Measurements from ENCODE around the gene DOCK3. TPM values are rescaled to one million over a fixed set of nuclear protein-coding genes. Genes with fewer than 3 reads are reported as not detected.

The DOCK3 gene
- total and polyA plus RNA-seq, 2 donors (not counting 3 experiments of a cell fraction or from before 2014, with no cell fraction given): 0.08 to 0.13 TPM

DNA sequence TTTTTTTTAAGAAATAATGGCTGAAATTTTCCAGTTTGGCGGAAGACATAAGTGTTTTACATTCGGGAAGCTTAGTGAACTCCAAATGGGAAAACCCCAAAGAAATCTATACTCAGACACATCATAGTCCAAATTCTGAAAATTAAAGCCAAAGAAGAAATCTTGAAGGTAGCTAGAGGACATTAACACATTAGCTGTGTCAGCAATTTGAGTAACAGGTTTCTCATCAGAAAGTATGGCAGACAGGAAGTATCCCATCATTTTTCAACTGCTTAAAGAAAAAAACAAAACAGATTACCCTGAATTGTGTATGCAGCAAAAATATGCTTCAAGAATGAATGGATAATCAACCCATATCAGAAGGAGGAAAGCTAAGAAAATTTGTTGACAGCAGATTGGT, 261.7 kb downstream of the DOCK3 start:
- FAIRE-seq: no peak
- no peak for DNase-seq (ENCODE audit: low read depth, low spot score)
- Histone ChIP-seq H3K9me3 (replicated peaks; ENCODE audit: control insufficient read depth, insufficient read depth, low read length) (no peaks in the 10 kb centered on the region), H3K79me2 (ENCODE audit: control insufficient read depth, insufficient read depth, low read length) (no peaks in the 10 kb centered on the region), H3K4me3 (replicated peaks in 1 of 3; ENCODE audit: insufficient read depth in 1 of 3, low read depth in 1 of 3, low read length in 3 of 3) (no peak overlapping the region), H2AFZ (ENCODE audit: low read depth, low read length) (no peak overlapping the region), H3K4me1 (ENCODE audit: control insufficient read depth, extremely low read depth, insufficient read depth, low read length) (no peaks in the 10 kb centered on the region), H3K27me3 (ENCODE audit: control insufficient read depth in 2 of 2, insufficient read depth in 2 of 2, low read length in 2 of 2) (no peaks in the 10 kb centered on the region), H3K36me3 (ENCODE audit: control insufficient read depth in 2 of 2, extremely low read depth in 1 of 2, insufficient read depth in 2 of 2, low read length in 2 of 2) (no peaks in the 10 kb centered on the region), H3K4me2 (ENCODE audit: insufficient read depth, low read length) (no peak overlapping the region), H3K27ac (ENCODE audit: insufficient read depth, low read depth, low read length) (no peak overlapping the region), H4K20me1 (replicated peaks; ENCODE audit: control insufficient read depth, extremely low read depth, insufficient read depth, low read length) (no peaks in the 10 kb centered on the region), H3K9ac (replicated peaks; ENCODE audit: extremely low read depth, insufficient read depth, low read length) (no peak overlapping the region), H3K9me1 (replicated peaks; ENCODE audit: control insufficient read depth, extremely low read depth, insufficient read depth, low read length) (no peaks in the 10 kb centered on the region)
- no TSS peak for BruUV-seq (replicated peaks)
- TF ChIP-seq, protein P1, sequence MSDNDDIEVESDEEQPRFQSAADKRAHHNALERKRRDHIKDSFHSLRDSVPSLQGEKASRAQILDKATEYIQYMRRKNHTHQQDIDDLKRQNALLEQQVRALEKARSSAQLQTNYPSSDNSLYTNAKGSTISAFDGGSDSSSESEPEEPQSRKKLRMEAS (IDR thresholded peaks at IDR 0.05; ENCODE audit: insufficient read depth, insufficient read length): no peak
- no peak for TF ChIP-seq GATA2 (IDR thresholded peaks at IDR 0.05; ENCODE audit: insufficient read depth, insufficient read length, low read depth, low read length)
- TF ChIP-seq MYC (IDR thresholded peaks at IDR 0.05; ENCODE audit: low read depth, low read length): no peak
- intact Hi-C loops (cut with micrococcal nuclease): no loop called here
- dilution Hi-C loops (cut with MboI; ENCODE audit: extremely low pct_ligation_motif_present, low sequenced_read_pairs): no loop called here
- ChIA-PET CTCF (no interaction called here), POLR2A (no interaction called here)

GRCh38 chr3:50947419-50947818, 272.7 kb downstream of the DOCK3 start:
- H3K27ac ChIP-seq (ENCODE audit: insufficient read depth, low read depth, low read length): no peak overlapping the region
- FAIRE-seq (no peak), DNase-seq (ENCODE audit: low read depth, low spot score) (no peak)
- no peak overlapping the region for H3K9ac ChIP-seq (replicated peaks; ENCODE audit: extremely low read depth, insufficient read depth, low read length)
- no peak for TF ChIP-seq POLR2A (IDR thresholded peaks at IDR 0.05; ENCODE audit: low read depth, low read length)
- no peak for TF ChIP-seq GATA2 (IDR thresholded peaks at IDR 0.05; ENCODE audit: insufficient read depth, insufficient read length, low read depth, low read length)
- TF ChIP-seq MYC (IDR thresholded peaks at IDR 0.05; ENCODE audit: low read depth, low read length): no peak
- TF ChIP-seq JUN (IDR thresholded peaks at IDR 0.05; ENCODE audit: borderline replicate concordance, insufficient read depth, insufficient read length, low read depth): no peak
- TF ChIP-seq, protein P2, sequence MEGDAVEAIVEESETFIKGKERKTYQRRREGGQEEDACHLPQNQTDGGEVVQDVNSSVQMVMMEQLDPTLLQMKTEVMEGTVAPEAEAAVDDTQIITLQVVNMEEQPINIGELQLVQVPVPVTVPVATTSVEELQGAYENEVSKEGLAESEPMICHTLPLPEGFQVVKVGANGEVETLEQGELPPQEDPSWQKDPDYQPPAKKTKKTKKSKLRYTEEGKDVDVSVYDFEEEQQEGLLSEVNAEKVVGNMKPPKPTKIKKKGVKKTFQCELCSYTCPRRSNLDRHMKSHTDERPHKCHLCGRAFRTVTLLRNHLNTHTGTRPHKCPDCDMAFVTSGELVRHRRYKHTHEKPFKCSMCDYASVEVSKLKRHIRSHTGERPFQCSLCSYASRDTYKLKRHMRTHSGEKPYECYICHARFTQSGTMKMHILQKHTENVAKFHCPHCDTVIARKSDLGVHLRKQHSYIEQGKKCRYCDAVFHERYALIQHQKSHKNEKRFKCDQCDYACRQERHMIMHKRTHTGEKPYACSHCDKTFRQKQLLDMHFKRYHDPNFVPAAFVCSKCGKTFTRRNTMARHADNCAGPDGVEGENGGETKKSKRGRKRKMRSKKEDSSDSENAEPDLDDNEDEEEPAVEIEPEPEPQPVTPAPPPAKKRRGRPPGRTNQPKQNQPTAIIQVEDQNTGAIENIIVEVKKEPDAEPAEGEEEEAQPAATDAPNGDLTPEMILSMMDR (IDR thresholded peaks at IDR 0.05; ENCODE audit: extremely low read depth in 1 of 2, insufficient read depth in 1 of 2, low read depth in 1 of 2, low read length in 2 of 2): no peak
- TF ChIP-seq FOS (IDR thresholded peaks at IDR 0.05; ENCODE audit: borderline replicate concordance, insufficient read depth, low read length): no peak
- no peak for TF ChIP-seq EZH2 (IDR thresholded peaks at IDR 0.05; ENCODE audit: borderline replicate concordance, low read depth, low read length, severe bottlenecking)
- no peak for TF ChIP-seq POLR2AphosphoS5 (IDR thresholded peaks at IDR 0.05; ENCODE audit: insufficient read depth, low read depth, low read length)
- TF ChIP-seq, protein P1 (IDR thresholded peaks at IDR 0.05; ENCODE audit: insufficient read depth, insufficient read length): no peak
- dilution Hi-C loops (cut with MboI; ENCODE audit: extremely low pct_ligation_motif_present, low sequenced_read_pairs) (no loop called here), intact Hi-C loops (cut with micrococcal nuclease) (no loop called here)
- BruUV-seq (replicated peaks): no TSS peak
- H3K4me3 ChIP-seq (replicated peaks in 1 of 3; ENCODE audit: insufficient read depth in 1 of 3, low read depth in 1 of 3, low read length in 3 of 3): no peak overlapping the region
- no peaks in the 10 kb centered on the region for H3K9me1 ChIP-seq (replicated peaks; ENCODE audit: control insufficient read depth, extremely low read depth, insufficient read depth, low read length)
- no peak overlapping the region for H2AFZ ChIP-seq (ENCODE audit: low read depth, low read length)
- H3K27me3 ChIP-seq (ENCODE audit: control insufficient read depth in 2 of 2, insufficient read depth in 2 of 2, low read length in 2 of 2): no peaks in the 10 kb centered on the region
- no peaks in the 10 kb centered on the region for H3K4me1 ChIP-seq (ENCODE audit: control insufficient read depth, extremely low read depth, insufficient read depth, low read length)
- no peaks in the 10 kb centered on the region for H3K79me2 ChIP-seq (ENCODE audit: control insufficient read depth, insufficient read depth, low read length)
- POLR2A ChIA-PET: no interaction called here
- no peaks in the 10 kb centered on the region for H3K9me3 ChIP-seq (replicated peaks; ENCODE audit: control insufficient read depth, insufficient read depth, low read length)
- CTCF ChIA-PET: no interaction called here
- H3K36me3 ChIP-seq (ENCODE audit: control insufficient read depth in 2 of 2, extremely low read depth in 1 of 2, insufficient read depth in 2 of 2, low read length in 2 of 2): no peaks in the 10 kb centered on the region
- no peak overlapping the region for H3K4me2 ChIP-seq (ENCODE audit: insufficient read depth, low read length)
- no peaks in the 10 kb centered on the region for H4K20me1 ChIP-seq (replicated peaks; ENCODE audit: control insufficient read depth, extremely low read depth, insufficient read depth, low read length)

Data from endothelial cell of umbilical vein (primary cell).